WTC11 (cell line): ENCODE measurements around the gene ZSWIM6. TPM values are rescaled to one million over a fixed set of nuclear protein-coding genes. Genes with fewer than 3 reads are reported as not detected.

ENCODE experiments used
- ATAC-seq: fragments of 200-7000 bp; cut with Tn5 transposase; 2 replicates; pipeline ENCODE4 v1.10.0; 2021; ENCODE audit warnings: mild to moderate bottlenecking, moderate library complexity
- CTCF ChIA-PET: fragments of 300-600 bp; sonication (Branson Sonifier 250); formaldehyde crosslinking; loops from one replicate; lab custom pipeline; 2021; ENCODE audit warnings: antibody characterized with exemption; lab: Charles Lee
- POLR2A ChIA-PET: fragments of 350-600 bp; sonication (Branson Sonifier 250); formaldehyde crosslinking; loops from one replicate; lab custom pipeline; 2021; ENCODE audit warnings: antibody characterized with exemption; lab: Charles Lee
- DNase-seq: peaks from one replicate; pipeline ENCODE4 v3.0.0; 2021; ENCODE audit warnings: low spot score
- H3K27ac Mint-ChIP-seq: 2 replicates; pipeline ENCODE4 v1.8.0; 2021; ENCODE audit warnings: mixed read lengths
- H3K27me3 Mint-ChIP-seq: 2 replicates; pipeline ENCODE4 v1.8.0; 2021; ENCODE audit warnings: low read depth, mild to moderate bottlenecking, moderate library complexity, mixed read lengths
- H3K36me3 Mint-ChIP-seq: 2 replicates; pipeline ENCODE4 v1.8.0; 2021; ENCODE audit warnings: mixed read lengths
- H3K4me1 Mint-ChIP-seq: 2 replicates; pipeline ENCODE4 v1.8.0; 2022; ENCODE audit warnings: mixed read lengths
- H3K4me3 Mint-ChIP-seq: 2 replicates; pipeline ENCODE4 v1.8.0; 2021; ENCODE audit warnings: mild to moderate bottlenecking, moderate library complexity, mixed read lengths
- H3K9me3 Mint-ChIP-seq: 2 replicates; pipeline ENCODE4 v1.8.0; 2021; ENCODE audit warnings: mixed read lengths
- ATF3 ChIP-seq: sonication (generic); formaldehyde crosslinking; conservative IDR thresholded peaks from 2 replicates; pipeline ENCODE4 v1.8.1; 2022; ENCODE audit warnings: mild to moderate bottlenecking, missing genetic modification reagents
- ATF6 ChIP-seq: sonication (generic); formaldehyde crosslinking; IDR thresholded peaks from 2 replicates; pipeline ENCODE4 v1.8.1; 2023; ENCODE audit warnings: mild to moderate bottlenecking, missing genetic modification reagents
- CTCF ChIP-seq: fragments of 200-600 bp; IDR thresholded peaks from 2 replicates; pipeline ENCODE4 v1.8.0; 2022; ENCODE audit warnings: antibody characterized with exemption
- ELF4 ChIP-seq: sonication (generic); formaldehyde crosslinking; IDR thresholded peaks from 2 replicates; pipeline ENCODE4 v1.8.1; 2022; ENCODE audit warnings: low read depth, mild to moderate bottlenecking, moderate library complexity, missing genetic modification reagents
- EMX1 ChIP-seq: fragments of 250-450 bp; sonication (Bioruptor Pico); IDR thresholded peaks from 2 replicates; pipeline ENCODE4 v1.8.0; 2021; ENCODE audit warnings: mild to moderate bottlenecking
- ESRRA ChIP-seq: sonication (generic); formaldehyde crosslinking; IDR thresholded peaks from 2 replicates; pipeline ENCODE4 v1.8.1; 2022; ENCODE audit warnings: mild to moderate bottlenecking, missing genetic modification reagents, borderline replicate concordance
- ETV6 ChIP-seq: sonication (generic); formaldehyde crosslinking; IDR thresholded peaks from 2 replicates; pipeline ENCODE4 v1.8.1; 2022; ENCODE audit warnings: mild to moderate bottlenecking, missing genetic modification reagents
- HMGA2 ChIP-seq: fragments of 250-450 bp; sonication (Bioruptor Pico); IDR thresholded peaks from 2 replicates; pipeline ENCODE4 v1.4.0; 2021; ENCODE audit warnings: mild to moderate bottlenecking, moderate library complexity
- NR3C1 ChIP-seq: sonication (generic); formaldehyde crosslinking; conservative IDR thresholded peaks from 2 replicates; pipeline ENCODE4 v1.8.1; 2023; ENCODE audit warnings: low read depth, mild to moderate bottlenecking, missing genetic modification reagents
- PRDM15 ChIP-seq: sonication (generic); formaldehyde crosslinking; IDR thresholded peaks from 2 replicates; pipeline ENCODE4 v1.8.0; 2022; ENCODE audit warnings: missing genetic modification reagents
- PRRX2 ChIP-seq: fragments of 250-450 bp; sonication (Bioruptor Pico); IDR thresholded peaks from 2 replicates; pipeline ENCODE4 v1.8.0; 2021; ENCODE audit warnings: mild to moderate bottlenecking
- RELA ChIP-seq: sonication (generic); formaldehyde crosslinking; IDR thresholded peaks from 2 replicates; pipeline ENCODE4 v1.8.1; 2022; ENCODE audit warnings: missing genetic modification reagents, mild to moderate bottlenecking, borderline replicate concordance
- TCF7 ChIP-seq: sonication (generic); formaldehyde crosslinking; IDR thresholded peaks from 2 replicates; pipeline ENCODE4 v1.8.0; 2022; ENCODE audit warnings: mild to moderate bottlenecking, low read depth, missing genetic modification reagents, moderate library complexity
- TEAD1 ChIP-seq: sonication (generic); formaldehyde crosslinking; IDR thresholded peaks from 2 replicates; pipeline ENCODE4 v1.8.0; 2022; ENCODE audit warnings: mild to moderate bottlenecking, missing genetic modification reagents
- TEAD4 ChIP-seq: sonication (generic); formaldehyde crosslinking; IDR thresholded peaks from 2 replicates; pipeline ENCODE4 v1.8.0; 2022; ENCODE audit warnings: mild to moderate bottlenecking, missing genetic modification reagents
- ZMAT4 ChIP-seq: fragments of 250-450 bp; sonication (Bioruptor Pico); IDR thresholded peaks from 2 replicates; pipeline ENCODE4 v1.9.0; 2021; ENCODE audit warnings: mild to moderate bottlenecking
- ZNF138 ChIP-seq: sonication (generic); formaldehyde crosslinking; conservative IDR thresholded peaks from 2 replicates; pipeline ENCODE4 v1.8.1; 2022; ENCODE audit warnings: mild to moderate bottlenecking, moderate library complexity, missing genetic modification reagents
- total RNA-seq: library from RNA; stranded (reverse); gene quantifications from 3 replicates; pipeline ENCODE4 v1.2.3, GENCODE V29; 2021

Gene ZSWIM6
- total RNA-seq, 1 experiment from 2014 or later: 12.5 TPM

- no peak for TF ChIP-seq ATF6
Measured at GRCh38 chr5:61385627-61386026, 53.6 kb downstream of the ZSWIM6 start (continued).

GRCh38 chr5:61386045-61386800, 54.2 kb downstream of the ZSWIM6 start:
- TF ChIP-seq CTCF (no peak), ELF4 (no peak), PRRX2 (CRISPR knock-in tag) (no peak), ATF3 (CRISPR knock-in tag) (no peak), ETV6 (CRISPR knock-in tag) (no peak), RELA (CRISPR knock-in tag) (no peak), EMX1 (no peak), ZMAT4 (CRISPR knock-in tag) (no peak), ESRRA (CRISPR knock-in tag) (no peak), HMGA2 (CRISPR knock-in tag) (no peak), NR3C1 (CRISPR knock-in tag) (no peak), TCF7 (CRISPR knock-in tag) (no peak), ZNF138 (no peak), PRDM15 (CRISPR knock-in tag) (no peak), TEAD4 (no peak), TEAD1 (no peak)
- Mint-ChIP-seq H3K27me3 (no peaks in the 10 kb centered on the region), H3K9me3 (peaks cover 6% of the 10 kb centered on the region; the same call in 1 of the 2 replicates), H3K36me3 (peaks cover under 1% of the 10 kb centered on the region; the same call in 1 of the 2 replicates), H3K27ac (no peak overlapping the region), H3K4me1 (peaks cover 20% of the 10 kb centered on the region), H3K4me3 (no peak overlapping the region)
- CTCF ChIA-PET: no interaction called here
- POLR2A ChIA-PET: no interaction called here
- DNase-seq: no peak
- no peak for ATAC-seq
